C1 segment of cervical spinal cord (tissue), 14 donors: ENCODE measurements around the gene HAND1.
"Not testable (repeated sequence)": the region's sequence is repeated elsewhere in the genome, so short reads cannot be mapped to it uniquely, and the experiment has no call there.

ENCODE experiments used
- DNase-seq, 14 donors: peaks; one replicate each; lab custom pipeline; 2025; lab: John Stamatoyannopoulos, UW

The HAND1 gene

GRCh38 chr5:154478224-154478565 lies at the start of gene HAND1:
HAND1 (minus strand) TSS chr5:154478227; CDS start chr5:154478008, 219 bp downstream.
- DNase-seq, result no peak

GRCh38 chr5:154526231-154527226 lies 48.5 kb upstream of the HAND1 start:
- no peak for DNase-seq

DNA sequence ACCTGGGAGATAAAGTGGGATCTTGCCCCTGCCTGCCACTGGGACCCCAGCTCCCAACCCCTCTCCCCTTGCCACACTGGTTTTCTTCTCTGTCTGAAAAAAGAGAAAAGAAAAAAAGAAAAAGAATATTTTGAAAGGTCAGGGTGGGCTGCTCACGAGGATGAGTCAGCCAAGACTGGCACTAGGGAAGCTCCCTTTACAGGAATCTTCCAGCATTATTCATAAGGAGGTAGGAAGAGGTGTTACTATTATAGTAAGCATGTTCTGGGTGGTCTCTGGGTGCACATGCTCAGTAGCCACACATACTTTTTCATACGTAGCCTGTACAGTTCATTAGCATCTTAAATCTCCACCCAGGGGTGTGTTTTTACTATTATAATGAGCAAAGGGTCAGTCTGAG lies 46.8 kb upstream of the HAND1 start:
- DNase-seq, result no peak

DNA sequence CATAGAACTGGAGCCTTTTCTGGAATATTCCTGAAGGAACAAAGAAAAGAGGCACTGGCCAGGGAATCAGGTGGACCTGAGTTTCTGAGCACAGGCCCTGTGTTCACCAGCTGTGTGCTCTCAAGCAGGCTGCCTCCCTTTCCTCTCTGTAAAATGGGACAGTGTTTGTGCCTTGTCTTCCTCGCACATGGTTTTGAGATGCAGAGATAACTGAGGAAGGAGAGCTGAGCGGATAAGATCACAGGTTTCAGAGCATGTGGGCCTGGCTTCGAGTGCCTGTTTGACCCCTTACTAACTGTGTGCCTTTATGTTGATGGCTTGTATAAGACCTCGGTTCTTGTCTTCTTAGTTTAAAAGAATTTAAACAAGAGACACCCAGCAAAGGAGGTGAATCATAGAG lies 46.2 kb upstream of the HAND1 start:
- DNase-seq, result no peak

- no peak for DNase-seq
Observed at GRCh38 chr5:154523709-154524108, 45.7 kb upstream of the HAND1 start.

DNA sequence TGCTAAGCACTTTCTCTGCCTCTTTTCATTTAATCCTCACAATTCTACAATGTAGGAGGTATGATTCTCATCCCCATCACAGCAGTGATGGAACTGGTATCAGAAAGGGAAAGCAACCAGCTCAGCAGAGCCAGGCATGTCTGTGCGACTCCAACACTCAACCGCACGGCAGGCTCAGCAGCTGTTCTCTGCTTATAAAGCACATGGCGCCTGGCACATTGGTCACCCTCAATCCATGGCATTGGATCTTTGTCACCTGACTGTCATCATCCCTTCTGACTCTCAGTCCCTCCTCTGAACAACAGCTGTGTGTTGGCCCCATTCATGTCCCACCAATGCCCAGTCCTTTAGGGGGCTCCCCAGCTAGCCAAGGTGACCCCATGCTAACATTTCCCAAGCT lies 45.1 kb upstream of the HAND1 start:
- no peak for DNase-seq

GRCh38 chr5:154522284-154522683 lies 44.3 kb upstream of the HAND1 start:
- no peak for DNase-seq

GRCh38 chr5:154521756-154522155 lies 43.7 kb upstream of the HAND1 start:
- no peak for DNase-seq

DNA sequence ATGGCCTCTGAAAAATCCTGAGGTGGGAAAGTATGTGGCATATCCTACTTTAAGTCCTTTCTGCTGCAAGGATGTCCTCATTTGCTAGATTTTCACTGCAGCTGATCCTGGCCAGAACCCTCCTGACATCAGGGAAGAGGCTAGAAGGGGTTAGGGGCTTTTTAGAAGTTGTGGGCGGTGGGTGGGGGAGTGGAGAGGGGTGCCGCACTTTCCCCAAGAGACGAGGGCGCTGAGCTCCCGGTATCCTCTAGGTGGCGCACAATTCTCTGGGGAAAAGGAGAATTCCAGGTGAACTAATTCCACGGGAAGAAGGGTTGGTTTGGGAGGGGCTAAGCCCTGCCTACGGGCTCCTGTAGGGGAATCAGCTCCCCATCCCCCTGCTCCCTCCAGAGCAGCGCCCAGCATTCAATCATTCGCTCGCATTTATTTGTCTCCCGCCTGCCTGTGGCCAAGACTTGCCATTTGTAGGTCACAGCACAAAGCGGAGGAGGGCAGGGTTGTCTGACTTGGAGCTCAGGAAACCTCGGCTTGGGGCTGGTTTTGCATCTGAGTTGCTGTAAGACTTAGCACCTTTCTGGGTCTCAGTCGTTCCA lies 42.9 kb upstream of the HAND1 start:
- DNase-seq, result peak in 1 of 14 donors; percentile 4

DNA sequence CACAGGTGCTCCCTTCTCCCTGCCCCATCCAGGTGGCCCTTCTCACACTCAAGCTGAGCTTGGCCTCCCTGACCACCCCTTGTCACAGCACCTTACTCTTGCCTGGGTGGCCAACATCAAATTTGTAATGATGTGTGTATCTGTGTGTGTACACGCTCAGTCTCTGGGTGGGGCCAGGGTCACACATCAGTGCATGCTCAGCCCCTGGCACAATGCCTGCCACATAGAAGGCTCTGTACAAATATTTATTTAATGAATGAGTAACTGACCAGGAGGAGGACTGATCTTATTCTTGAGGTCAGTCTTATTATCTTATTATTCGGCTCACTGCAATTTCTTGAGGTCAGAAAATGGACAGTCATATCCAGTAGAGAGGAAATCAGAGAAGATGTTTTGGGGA lies 41.3 kb upstream of the HAND1 start:
- DNase-seq, result no peak

DNA sequence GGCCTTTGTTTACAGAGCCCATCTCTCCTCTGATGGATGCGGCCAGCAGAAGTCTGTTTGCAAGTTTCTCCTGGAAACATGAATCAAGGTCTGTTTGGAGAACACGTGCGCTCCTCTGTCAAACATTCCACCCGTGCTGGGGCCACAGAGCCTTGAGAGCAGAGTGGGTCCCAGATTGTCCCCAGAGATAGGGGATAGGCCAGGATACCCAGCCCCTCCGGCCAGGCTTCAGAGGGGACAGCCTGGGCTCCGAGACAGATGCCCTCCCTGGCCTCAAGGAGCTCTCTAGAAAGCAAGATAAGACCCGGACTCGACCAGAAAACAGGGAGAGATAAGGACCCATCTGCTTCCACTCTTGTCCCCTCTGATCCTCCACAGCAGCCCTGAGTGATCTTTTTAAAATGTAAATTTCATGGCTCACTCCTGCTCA lies 40.4 kb upstream of the HAND1 start:
- DNase-seq, result no peak

DNA sequence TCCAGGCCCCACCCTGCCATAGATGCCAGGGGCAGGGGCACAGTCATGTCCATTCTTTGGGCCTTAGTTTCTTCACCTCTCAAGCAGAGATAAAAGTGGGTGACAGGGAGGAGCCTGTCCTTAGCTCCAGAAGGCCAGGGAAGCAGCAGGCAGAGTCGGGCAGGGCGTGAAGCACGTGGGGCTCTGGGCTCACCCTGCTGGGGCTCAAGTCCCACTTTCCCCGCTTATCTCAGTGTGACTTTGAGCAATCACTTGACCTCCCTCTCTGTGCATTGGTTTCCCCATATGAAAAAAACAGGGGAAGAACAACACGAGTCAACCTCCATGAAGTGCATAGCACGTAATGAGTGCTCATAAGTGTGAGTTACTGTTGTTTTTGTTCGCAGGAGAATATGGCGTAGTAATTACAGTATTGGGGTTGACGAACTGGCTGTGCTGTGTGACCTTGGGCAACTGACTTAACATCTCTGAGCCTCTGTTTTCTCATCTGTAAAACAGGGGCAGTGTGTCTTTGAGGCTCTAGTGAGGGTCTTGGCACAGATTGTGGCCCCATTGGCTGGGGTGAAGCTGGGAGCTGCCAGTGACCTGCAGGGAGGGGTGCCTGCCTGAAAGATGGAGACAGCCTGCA lies 39.9 kb upstream of the HAND1 start:
- no peak for DNase-seq

- DNase-seq, result no peak
Observed at GRCh38 chr5:154517181-154517580, 39.2 kb upstream of the HAND1 start.

- DNase-seq, result no peak
Observed at GRCh38 chr5:154516475-154516874, 38.4 kb upstream of the HAND1 start.

DNA sequence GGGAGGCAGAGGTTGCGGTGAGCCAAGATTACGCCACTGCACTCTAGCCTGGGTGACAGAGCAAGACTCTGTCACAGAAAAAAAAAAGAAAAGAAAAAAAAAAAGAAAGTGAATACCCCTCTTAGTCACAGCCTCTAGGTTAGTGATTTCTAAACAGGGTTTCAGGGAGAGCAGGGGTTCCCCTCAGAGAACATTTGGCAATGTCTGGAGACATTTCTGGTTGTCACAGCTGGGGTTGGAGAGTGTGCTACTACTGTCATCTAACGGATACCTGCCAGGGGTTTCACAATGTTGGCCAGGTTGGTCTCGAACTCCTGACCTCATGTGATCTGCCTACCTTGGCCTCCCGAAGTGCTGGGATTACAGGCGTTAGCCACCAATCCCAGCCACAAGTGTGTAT lies 37.5 kb upstream of the HAND1 start:
- not testable (repeated sequence) for DNase-seq

GRCh38 chr5:154514331-154514730 lies 36.3 kb upstream of the HAND1 start:
- DNase-seq, result no peak

DNA sequence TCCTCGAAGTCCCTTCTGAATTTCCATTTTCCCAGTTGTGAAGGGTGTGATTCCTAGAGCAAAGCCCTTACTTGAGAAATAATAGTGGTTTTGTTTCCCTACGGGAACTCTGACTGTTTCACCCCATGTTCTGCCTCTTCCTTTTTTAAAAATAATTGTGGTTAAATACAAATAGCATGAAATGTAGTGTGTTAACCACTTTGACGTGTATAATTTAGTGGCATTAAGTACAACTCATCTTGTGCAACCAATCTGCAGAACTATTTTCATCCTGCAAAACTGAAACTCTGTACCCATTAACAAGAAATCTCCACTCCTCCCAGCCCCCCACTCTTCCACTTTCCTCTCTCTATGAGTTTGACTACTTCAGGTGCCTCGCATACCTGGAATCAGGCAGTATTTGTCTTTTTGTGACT lies 35.6 kb upstream of the HAND1 start:
- DNase-seq, result no peak

DNA sequence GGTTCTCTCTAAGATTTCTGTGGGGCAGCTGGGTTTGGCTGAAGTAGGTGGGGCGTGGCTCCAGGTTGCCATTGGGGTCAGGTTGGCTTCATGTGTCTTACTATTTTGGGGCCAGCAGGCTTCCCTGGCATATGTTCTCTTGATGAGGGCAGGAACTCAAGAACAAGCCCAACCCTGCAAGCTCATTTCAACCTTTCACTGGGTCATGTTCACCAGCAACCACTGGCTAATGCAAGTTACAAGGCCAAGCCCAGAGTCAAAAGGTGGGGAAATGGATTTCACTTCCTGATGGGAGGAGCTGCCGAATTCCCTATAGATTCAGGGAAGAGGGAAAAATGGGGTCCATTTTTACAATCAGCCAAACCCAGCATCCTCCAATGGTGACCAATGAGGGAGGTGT lies 34.0 kb upstream of the HAND1 start:
- DNase-seq, result no peak

- no peak for DNase-seq
Observed at GRCh38 chr5:154509784-154510555, 31.9 kb upstream of the HAND1 start.

DNA sequence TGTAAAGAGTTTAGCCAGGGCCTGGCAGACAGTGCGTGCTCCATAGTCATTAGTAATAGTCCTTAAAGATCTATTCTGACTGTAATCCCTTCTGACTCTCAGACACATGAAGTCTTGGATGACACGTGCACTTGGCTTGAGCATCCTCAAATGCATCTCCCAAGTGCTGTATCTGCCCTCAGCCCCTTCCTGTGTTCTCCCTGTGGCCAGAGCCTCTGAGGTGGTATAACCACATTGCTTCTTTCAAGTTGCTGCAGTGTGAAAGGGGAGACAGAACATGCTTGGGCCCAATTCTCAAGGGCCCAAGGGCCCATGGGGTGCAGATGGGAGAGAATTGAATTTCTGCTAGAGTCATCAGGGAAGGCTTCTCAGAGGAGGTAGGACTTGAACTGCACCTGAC lies 30.1 kb upstream of the HAND1 start:
- no peak for DNase-seq

GRCh38 chr5:154506716-154507080 lies 28.7 kb upstream of the HAND1 start:
- DNase-seq, result no peak
